OCI-LY1 (cell line): ENCODE measurements around the gene PITPNM1.

Experiments used
- H2AFZ ChIP-seq: fragments of 200-600 bp; sonication (generic), shearing (Covaris generic); 2 replicates; pipeline ENCODE4 v1.6.0; 2014; ENCODE audit warnings: antibody characterized with exemption, mild to moderate bottlenecking, low read length
- H3F3A ChIP-seq: fragments of 200-600 bp; sonication (generic), shearing (Covaris generic); 2 replicates; pipeline ENCODE4 v1.6.0; 2014; ENCODE audit warnings: mild to moderate bottlenecking, antibody characterized with exemption, low read length, moderate library complexity; ENCODE audit not compliant: insufficient read depth
- H3K27ac ChIP-seq: fragments of 200-600 bp; sonication (generic); 2 replicates; pipeline ENCODE4 v1.5.1; 2014; ENCODE audit warnings: low read length, mixed run types, mild to moderate bottlenecking, low read depth; ENCODE audit not compliant: poor library complexity, severe bottlenecking
- H3K27me3 ChIP-seq: fragments of 200-600 bp; sonication (generic); 2 replicates; pipeline ENCODE4 v1.6.0; 2014; ENCODE audit warnings: antibody characterized with exemption, mild to moderate bottlenecking, low read length, moderate library complexity; ENCODE audit not compliant: insufficient read depth
- H3K36me3 ChIP-seq: fragments of 200-600 bp; sonication (generic); 2 replicates; pipeline ENCODE4 v1.6.1; 2014; ENCODE audit warnings: mild to moderate bottlenecking, antibody characterized with exemption, low read length, moderate library complexity, mixed read lengths; ENCODE audit not compliant: insufficient read depth
- H3K4me1 ChIP-seq: fragments of 200-600 bp; sonication (generic); 2 replicates; pipeline ENCODE4 v1.5.1; 2014; ENCODE audit warnings: mild to moderate bottlenecking, low read length, moderate library complexity; ENCODE audit not compliant: insufficient read depth, severe bottlenecking
- H3K4me2 ChIP-seq: fragments of 200-600 bp; sonication (generic), shearing (Covaris generic); 2 replicates; pipeline ENCODE4 v1.6.1; 2014; ENCODE audit warnings: low read length
- H3K4me3 ChIP-seq: fragments of 200-600 bp; sonication (generic); 2 replicates; pipeline ENCODE4 v1.5.1; 2014; ENCODE audit warnings: low read length, low read depth, mild to moderate bottlenecking, mixed read lengths; ENCODE audit not compliant: poor library complexity, severe bottlenecking
- H3K79me2 ChIP-seq: fragments of 200-600 bp; shearing (Covaris generic); 2 replicates; pipeline ENCODE4 v1.6.1; 2016; ENCODE audit warnings: mixed run types, low read length, mixed read lengths; ENCODE audit not compliant: insufficient read depth
- H3K9ac ChIP-seq: fragments of 200-600 bp; sonication (generic), shearing (Covaris generic); 2 replicates; pipeline ENCODE4 v1.6.1; 2014; ENCODE audit warnings: mild to moderate bottlenecking, low read length, mixed read lengths
- H3K9me2 ChIP-seq: fragments of 200-600 bp; sonication (generic), shearing (Covaris generic); 2 replicates; pipeline ENCODE4 v1.6.1; 2014; ENCODE audit warnings: low read depth, mild to moderate bottlenecking, low read length, mixed read lengths
- H3K9me3 ChIP-seq: fragments of 200-600 bp; shearing (Covaris generic); 2 replicates; pipeline ENCODE4 v1.6.1; 2014; ENCODE audit warnings: low read length, mixed read lengths
- H4K20me1 ChIP-seq: fragments of 200-600 bp; sonication (generic), shearing (Covaris generic); 2 replicates; pipeline ENCODE4 v1.6.0; 2016; ENCODE audit warnings: mild to moderate bottlenecking, low read length; ENCODE audit not compliant: insufficient read depth
- CTCF ChIP-seq: fragments of 200-600 bp; sonication (generic), shearing (Covaris generic); IDR thresholded peaks from 2 replicates; pipeline ENCODE4 v1.5.1; 2017; ENCODE audit warnings: mild to moderate bottlenecking, antibody characterized with exemption, low read length, moderate library complexity, mixed read lengths
- EZH2 ChIP-seq: fragments of 200-600 bp; sonication (generic), shearing (Covaris generic); IDR thresholded peaks from 2 replicates; pipeline ENCODE4 v1.8.0; 2017; ENCODE audit warnings: borderline replicate concordance, mixed run types, mild to moderate bottlenecking, antibody characterized with exemption, low read length, moderate library complexity, mixed read lengths

Gene PITPNM1

GRCh38 chr11:67506426-67507051, 1.4 kb upstream of the PITPNM1 start:
- Histone ChIP-seq H3K9me2 (no peaks in the 10 kb centered on the region), H3K79me2 (no peaks in the 10 kb centered on the region), H3K27ac (peak overlapping the region; percentile 89), H3K4me3 (peak overlapping the region; percentile 81), H3F3A (0 out of 2 replicates have a peak, but pooled peaks cover 3% of the 10 kb centered on the region), H3K9me3 (no peaks in the 10 kb centered on the region), H2AFZ (no peak overlapping the region), H3K4me1 (peaks cover 35% of the 10 kb centered on the region), H3K9ac (peak overlapping the region; percentile 67), H3K27me3 (no peaks in the 10 kb centered on the region), H4K20me1 (no peaks in the 10 kb centered on the region), H3K36me3 (peaks cover 11% of the 10 kb centered on the region; the same call in 1 of the 2 replicates), H3K4me2 (peak overlapping the region; percentile 99)
- no peak for TF ChIP-seq CTCF
- TF ChIP-seq EZH2, result no peak

- Histone ChIP-seq H3K36me3 (peaks cover 11% of the 10 kb centered on the region; the same call in 1 of the 2 replicates), H3F3A (0 out of 2 replicates have a peak, but pooled peaks cover 3% of the 10 kb centered on the region), H3K4me3 (peak overlapping the region; percentile 81), H3K4me2 (peak overlapping the region; percentile 99), H3K27ac (peak overlapping the region; percentile 89), H4K20me1 (no peaks in the 10 kb centered on the region), H3K27me3 (no peaks in the 10 kb centered on the region), H2AFZ (no peak overlapping the region), H3K9ac (peak overlapping the region; percentile 81), H3K79me2 (no peaks in the 10 kb centered on the region), H3K9me3 (no peaks in the 10 kb centered on the region), H3K9me2 (no peaks in the 10 kb centered on the region), H3K4me1 (peaks cover 35% of the 10 kb centered on the region)
- TF ChIP-seq CTCF, result peak; percentile 96
- TF ChIP-seq EZH2, result no peak
Measured at GRCh38 chr11:67505605-67506396, 638 bp upstream of the PITPNM1 start.

- peaks cover 11% of the 10 kb centered on the region; the same call in 1 of the 2 replicates for H3K36me3 ChIP-seq
- no peak overlapping the region for H2AFZ ChIP-seq
- no peaks in the 10 kb centered on the region for H4K20me1 ChIP-seq
- no peaks in the 10 kb centered on the region for H3K9me2 ChIP-seq
- peak overlapping the region; percentile 99 for H3K4me2 ChIP-seq
- no peaks in the 10 kb centered on the region for H3K9me3 ChIP-seq
- no peak for TF ChIP-seq EZH2
- TF ChIP-seq CTCF, result no peak
- H3K27ac ChIP-seq, result no peak overlapping the region
- no peaks in the 10 kb centered on the region for H3K79me2 ChIP-seq
- 0 out of 2 replicates have a peak, but pooled peaks cover 3% of the 10 kb centered on the region for H3F3A ChIP-seq
- H3K27me3 ChIP-seq, result no peaks in the 10 kb centered on the region
- peak overlapping the region; percentile 79 for H3K4me3 ChIP-seq
- peak overlapping the region; percentile 81 for H3K9ac ChIP-seq
- H3K4me1 ChIP-seq, result peaks cover 35% of the 10 kb centered on the region
Measured at GRCh38 chr11:67504005-67504949, 886 bp downstream of the PITPNM1 start.
